K562 (cell line): ENCODE measurements around the gene ASB7. TPM values are rescaled to one million over a fixed set of nuclear protein-coding genes. Genes with fewer than 3 reads are reported as not detected.

ENCODE experiments used
- ATAC-seq: fragments of 200-7000 bp; cut with Tn5 transposase; 3 replicates; pipeline ENCODE4 v1.9.1; 2020; ENCODE audit warnings: moderate library complexity
- BruUV-seq: library from RNA; stranded (reverse); fragments of 400-500 nt; replicated peaks from 2 replicates; lab custom pipeline; 2021; lab: Mats Ljungman, UMichigan
- CTCF ChIA-PET: fragments of 300-600 bp; formaldehyde crosslinking; extraction: SDS; loops from one replicate; lab custom pipeline; 2021; ENCODE audit warnings: low intra/inter-chr PET ratio; lab: Yijun Ruan, JAX
- POLR2A ChIA-PET: fragments of 300-600, 350-650 bp; sonication (Branson Sonifier 250); formaldehyde crosslinking; extraction: SDS; loops from one replicate; lab custom pipeline; 2021; ENCODE audit warnings: antibody characterized with exemption, inconsistent platforms; lab: Yijun Ruan, JAX
- DNase-seq, 4 experiments: peaks; one replicate each; pipeline versions ENCODE4 v3.0.0 to v3.0.0-alpha.2; 2011 to 2018; ENCODE audit warnings: low spot score in 3 of 4, mixed read lengths in 3 of 4; ENCODE audit errors: extremely low read depth in 1 of 4
- FAIRE-seq: peaks from 2 replicates; lab custom pipeline; 2011; peaks lifted over from hg19 to GRCh38; lab: Jason Lieb, UNC
- H2AFZ ChIP-seq: 2 replicates; pipeline ENCODE4 v1.6.0; 2011; ENCODE audit warnings: low read depth, low read length, control low read depth, inconsistent platforms
- H3K27ac ChIP-seq: fragments of 200-600 bp; 3 replicates; pipeline ENCODE4 v1.8.0; 2011; ENCODE audit warnings: low read depth, mild to moderate bottlenecking, control low read depth, inconsistent platforms, low read length, moderate library complexity, mixed read lengths; ENCODE audit errors: extremely low read depth
- H3K27me3 ChIP-seq, 2 experiments: fragments of 300-600 bp in 1 of 2; 2 replicates in 1 of 2; 3 replicates in 1 of 2; pipeline versions ENCODE4 v1.6.0 to v1.8.0; 2011; ENCODE audit warnings: inconsistent platforms in 2 of 2, low read length in 2 of 2, mild to moderate bottlenecking in 1 of 2, mixed read lengths in 1 of 2, moderate library complexity in 1 of 2; ENCODE audit not compliant: control insufficient read depth in 2 of 2, insufficient read depth in 2 of 2
- H3K36me3 ChIP-seq: fragments of 300-600 bp; 3 replicates; pipeline ENCODE4 v1.8.0; 2011; ENCODE audit warnings: mild to moderate bottlenecking, low read length, inconsistent platforms; ENCODE audit not compliant: control insufficient read depth, insufficient read depth
- H3K4me1 ChIP-seq, 2 experiments: fragments of 200-600 bp in 1 of 2; replicated peaks in 1 of 2; 2 replicates in 1 of 2; 3 replicates in 1 of 2; pipeline versions ENCODE4 v1.5.1 to v1.8.0; 2011; ENCODE audit warnings: inconsistent platforms in 2 of 2, low read length in 2 of 2, mild to moderate bottlenecking in 1 of 2, mixed read lengths in 1 of 2, moderate library complexity in 1 of 2; ENCODE audit not compliant: control insufficient read depth in 2 of 2, insufficient read depth in 2 of 2
- H3K4me2 ChIP-seq: 2 replicates; pipeline ENCODE4 v1.6.1; 2011; ENCODE audit warnings: low read length, control low read depth, inconsistent platforms, mixed read lengths; ENCODE audit not compliant: insufficient read depth
- H3K4me3 ChIP-seq: fragments of 200-600 bp; sonication (generic), shearing (Covaris generic); 2 replicates; pipeline ENCODE4 v1.5.1; 2016; ENCODE audit warnings: control low read depth, inconsistent platforms
- H3K79me2 ChIP-seq: fragments of 200-600 bp; 3 replicates; pipeline ENCODE4 v1.8.0; 2011; ENCODE audit warnings: low read length, inconsistent platforms; ENCODE audit not compliant: control insufficient read depth, insufficient read depth
- H3K9ac ChIP-seq, 2 experiments: 2 replicates each; pipeline versions ENCODE4 v1.6.0 to v1.6.1; 2011; ENCODE audit warnings: low read depth in 2 of 2, low read length in 2 of 2, control low read depth in 1 of 2, inconsistent platforms in 1 of 2, mild to moderate bottlenecking in 1 of 2, mixed read lengths in 1 of 2; ENCODE audit not compliant: insufficient read depth in 1 of 2
- H3K9me1 ChIP-seq: one replicate; pipeline ENCODE4 v1.6.0; 2011; ENCODE audit warnings: inconsistent platforms, mild to moderate bottlenecking, low read length, moderate library complexity; ENCODE audit not compliant: control insufficient read depth, insufficient read depth
- H3K9me3 ChIP-seq: replicated peaks from 2 replicates; pipeline ENCODE4 v1.5.1; 2011; ENCODE audit warnings: low read depth, low read length, inconsistent platforms; ENCODE audit not compliant: control insufficient read depth, insufficient read depth
- H4K20me1 ChIP-seq: replicated peaks from 2 replicates; pipeline ENCODE4 v1.6.1; 2011; ENCODE audit warnings: low read length, inconsistent platforms, mixed read lengths; ENCODE audit not compliant: control insufficient read depth, insufficient read depth
- MCM3 ChIP-seq: fragments of 450-650 bp; IDR thresholded peaks from 2 replicates; pipeline ENCODE4 v1.6.1; 2016
- NCOR1 ChIP-seq: fragments of 450-650 bp; IDR thresholded peaks from 2 replicates; pipeline ENCODE4 v1.6.1; 2016; ENCODE audit warnings: mild to moderate bottlenecking, moderate library complexity
- NONO ChIP-seq, 2 experiments: fragments of 200-400 bp in 1 of 2; fragments of 450-650 bp in 1 of 2; formaldehyde crosslinking in 1 of 2; IDR thresholded peaks; 2 replicates each; pipeline ENCODE4 v1.6.1; 2017; ENCODE audit warnings: low read depth in 2 of 2, mild to moderate bottlenecking in 2 of 2, moderate library complexity in 2 of 2, low read length in 1 of 2
- RFX5 ChIP-seq: IDR thresholded peaks from 2 replicates; pipeline ENCODE4 v1.6.1; 2011; ENCODE audit warnings: low read depth, mild to moderate bottlenecking, improper control_type of control experiment, low read length
- SIN3A ChIP-seq, 2 experiments: fragments of 150-350 bp in 1 of 2; IDR thresholded peaks; 2 replicates each; pipeline ENCODE4 v1.6.1; 2011 to 2016; ENCODE audit warnings: borderline replicate concordance in 2 of 2, low read depth in 2 of 2, low read length in 2 of 2, mild to moderate bottlenecking in 2 of 2, moderate library complexity in 2 of 2; ENCODE audit not compliant: control insufficient read depth in 1 of 2
- TEAD1 ChIP-seq, 2 experiments: fragments of 450-650 bp in 1 of 2; sonication (generic) in 1 of 2; formaldehyde crosslinking; IDR thresholded peaks; 2 replicates each; pipeline versions ENCODE4 v1.4.0 to v1.8.0; 2020 to 2022; ENCODE audit warnings: mild to moderate bottlenecking in 2 of 2, missing genetic modification reagents in 1 of 2
- ZNF76 ChIP-seq: fragments of 250-450 bp; sonication (Bioruptor Pico); IDR thresholded peaks from 2 replicates; pipeline ENCODE4 v1.4.0; 2020; ENCODE audit warnings: mild to moderate bottlenecking, moderate library complexity, borderline replicate concordance
- WGBS: fragments of 100-300 bp; shearing (Covaris generic); methylation state at CpG from one replicate; pipeline ENCODE4 v1.1.6; 2016; ENCODE audit warnings: low coverage, mixed read lengths; ENCODE audit not compliant: insufficient coverage; ENCODE audit errors: missing lambda C conversion rate; 5-methylcytosine and 5-hydroxymethylcytosine counted together
- in situ Hi-C: fragments of 300-500 bp; cut with MboI; formaldehyde crosslinking; loops from 4 replicates; pipeline ENCODE4 v1.15.0; 2018; ENCODE audit warnings: inconsistent platforms, mixed read lengths
- intact Hi-C: fragments of 100-400 bp; cut with micrococcal nuclease; formaldehyde crosslinking; loops from 2 replicates; pipeline ENCODE4 v1.14.2; 2022
- polyA plus RNA-seq, 8 experiments: library from polyadenylated mRNA; depleted of rRNA in 4 of 8; stranded (reverse) in 5 of 8; unstranded in 3 of 8; fragments of >200 nt; fragmentation: Nextera tagmentation in 2 of 8; fragmentation: Illumina TruSeq in 1 of 8; extraction: Ambion mirVana in 2 of 8; extraction: Trizol in 1 of 8; gene quantifications; 2 replicates each; pipeline versions ENCODE4 v1.2.1 to v1.2.3, GENCODE V29; 2011 to 2014; ENCODE audit warnings: inconsistent platforms in 1 of 8, missing spikeins in 1 of 8
- total RNA-seq, 7 experiments: library from RNA; depleted of rRNA in 6 of 7; stranded (reverse); fragments of >200 nt in 6 of 7; fragmentation: Illumina TruSeq in 2 of 7; extraction: Trizol in 2 of 7; gene quantifications; 2 replicates each; pipeline versions ENCODE4 v1.2.1 to v1.2.3, GENCODE V29; 2011 to 2021; ENCODE audit warnings: low replicate concordance in 1 of 7

ASB7 gene
- total and polyA plus RNA-seq, 9 of the 15 experiments (the other 6 are each of a cell fraction or from before 2014, with no cell fraction given): 1.8 to 10.1 (median 6.8) TPM

DNA sequence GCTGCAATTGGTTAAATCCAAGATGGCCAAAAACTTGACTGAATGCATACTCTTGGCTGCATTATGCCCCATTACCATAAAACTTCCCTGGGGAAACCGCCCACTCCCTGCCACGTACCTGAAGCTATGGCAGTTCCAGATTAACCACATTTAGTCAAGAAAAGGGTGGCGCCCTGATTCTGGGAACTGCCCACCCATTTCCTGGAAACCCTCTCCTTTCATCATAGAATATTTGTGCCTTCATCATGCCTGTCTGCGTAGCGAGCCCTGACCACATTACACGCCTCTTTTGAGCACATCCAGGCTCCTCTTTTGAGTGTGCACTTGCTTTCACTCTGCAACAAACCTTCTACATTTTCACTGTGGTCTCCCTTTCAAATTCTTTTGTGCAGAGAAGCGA is 5.6 kb upstream of the ASB7 start (continued):
- TF ChIP-seq SIN3A (IDR thresholded peaks at IDR 0.05; ENCODE audit: borderline replicate concordance in 2 of 2, control insufficient read depth in 1 of 2, low read depth in 2 of 2, low read length in 2 of 2) (peak in 1 of 2 experiments; percentile 40; a peak in 1 of 4 replicates), ZNF76 (CRISPR knock-in tag) (no peak), NCOR1 (peak; percentile 59), NONO (IDR thresholded peaks at IDR 0.05; ENCODE audit: low read depth in 2 of 2, low read length in 1 of 2) (no peak), RFX5 (no peak), TEAD1 (CRISPR knock-in tag; IDR thresholded peaks at IDR 0.05) (0 out of 4 replicates have a peak, but pooled peaks of 1 of the 2 experiments have one; percentile 31)

DNA sequence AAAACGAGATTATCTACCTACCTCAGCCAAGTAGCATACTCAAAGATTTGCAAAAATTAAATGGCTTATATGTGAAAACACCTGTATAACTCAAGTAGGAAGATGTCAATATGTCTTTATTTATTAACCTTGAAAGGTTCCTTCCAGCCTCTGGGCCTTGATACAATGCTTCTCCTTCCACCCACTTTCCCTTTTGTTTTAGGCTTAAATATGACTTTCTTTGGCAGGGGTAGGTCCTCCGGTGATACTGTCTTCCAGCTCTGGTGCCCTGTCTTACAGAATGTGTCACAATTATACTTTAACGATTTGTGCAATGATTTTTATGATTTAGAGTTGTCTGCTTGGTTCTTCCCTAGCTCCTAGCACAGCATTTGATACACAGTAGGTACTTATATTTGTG is 4.5 kb upstream of the ASB7 start:
- in situ Hi-C loops: no loop called here
- Histone ChIP-seq H3K9me3 (no peaks in the 10 kb centered on the region), H3K4me3 (no peak overlapping the region), H3K27ac (peak overlapping the region; percentile 71), H4K20me1 (peaks cover 3% of the 10 kb centered on the region; the same call in 1 of the 2 replicates), H3K9ac (peak overlapping the region in 1 of 2 experiments; percentile 52; a peak in 2 of 4 replicates), H3K4me1 (peaks cover 11 to 41% of the 10 kb centered on the region in 2 experiments), H3K36me3 (peaks cover 24% of the 10 kb centered on the region; the same call in 2 of the 3 replicates), H3K79me2 (peaks cover 97% of the 10 kb centered on the region), H3K27me3 (no peaks in the 10 kb centered on the region), H3K4me2 (peak overlapping the region; percentile 70), H2AFZ (no peak overlapping the region), H3K9me1 (no peaks in the 10 kb centered on the region)
- ATAC-seq (no peak), DNase-seq (no peak), FAIRE-seq (no peak)
- TF ChIP-seq MCM3: no peak
- BruUV-seq: no TSS peak
- 23% methylated on average over 3 of the region's 3 CpGs for WGBS
- CTCF ChIA-PET: no interaction called here
- intact Hi-C loops: no loop called here
- POLR2A ChIA-PET: interaction anchor here (0.7 kb wide), 1 partner anchor 10 kb away, joined by 4 read pairs; no protein-coding TSS in a partner anchor
